HPDE6-E6E7 (cell line): ENCODE measurements around the gene CNOT6.

Experiments
- DNase-seq: peaks from one replicate; pipeline ENCODE4 v3.0.0; 2011; ENCODE audit warnings: missing footprints; ENCODE audit errors: extremely low spot score

CNOT6 gene

DNA sequence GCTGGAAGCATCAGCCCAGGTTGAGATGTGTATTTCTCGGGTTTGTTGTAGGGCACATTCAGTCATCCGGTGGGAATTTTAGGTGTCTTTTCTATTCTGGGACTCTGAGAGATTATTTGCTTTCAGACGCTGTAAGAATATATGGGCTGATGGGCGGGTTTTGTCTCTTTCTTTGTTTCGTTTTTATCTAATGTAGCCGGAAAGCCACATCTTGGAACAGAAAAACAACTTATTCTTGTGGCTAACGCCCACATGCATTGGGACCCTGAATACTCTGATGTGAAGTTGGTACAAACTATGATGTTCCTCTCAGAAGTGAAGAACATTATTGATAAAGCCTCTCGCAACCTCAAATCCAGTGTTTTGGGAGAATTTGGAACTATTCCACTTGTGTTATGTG, 74.7 kb downstream of the CNOT6 start:
- DNase-seq, result no peak

DNA sequence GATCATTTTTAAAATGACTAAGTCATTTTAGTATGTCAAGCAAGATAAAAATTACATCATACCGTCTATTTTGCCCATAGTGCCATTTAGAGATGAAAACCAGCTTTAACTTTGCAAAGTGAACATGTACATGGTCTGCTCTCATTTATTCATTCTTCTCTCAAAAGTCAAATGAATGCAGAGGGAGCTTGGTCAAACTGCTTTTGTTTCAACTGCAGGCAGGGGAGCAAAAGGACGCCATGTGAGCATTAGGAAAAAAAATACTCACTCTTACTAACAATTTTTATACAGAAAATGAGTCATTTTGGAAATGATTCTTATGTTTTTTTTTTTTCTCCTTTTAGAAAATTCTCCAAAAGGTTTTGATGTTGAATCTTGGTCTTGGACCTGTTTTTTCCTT, 81.4 kb downstream of the CNOT6 start:
- DNase-seq, result no peak

- no peak for DNase-seq
Observed at GRCh38 chr5:180580681-180581080, 86.5 kb downstream of the CNOT6 start.

- no peak for DNase-seq
Observed at GRCh38 chr5:180583738-180584137, 89.6 kb downstream of the CNOT6 start.

DNA sequence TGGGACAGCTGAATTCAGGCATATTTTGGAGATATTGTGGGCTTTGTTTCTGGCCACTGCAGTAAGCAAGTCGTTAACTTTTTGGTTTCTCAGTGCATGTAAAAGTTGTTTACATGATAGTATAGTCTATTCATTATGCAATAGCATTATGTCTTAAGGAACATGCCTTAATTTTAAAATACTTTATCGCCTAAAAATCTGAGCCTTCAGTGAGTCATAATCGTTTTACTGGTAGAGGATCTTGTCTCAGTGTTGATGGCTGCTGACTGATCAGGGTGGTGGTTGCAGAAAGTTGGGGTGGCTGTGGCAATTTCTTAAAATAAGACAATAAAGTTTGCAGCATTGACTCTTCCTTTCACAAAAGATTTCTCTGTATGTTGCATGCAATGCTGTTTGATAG, 92.0 kb downstream of the CNOT6 start:
- DNase-seq, result no peak

DNA sequence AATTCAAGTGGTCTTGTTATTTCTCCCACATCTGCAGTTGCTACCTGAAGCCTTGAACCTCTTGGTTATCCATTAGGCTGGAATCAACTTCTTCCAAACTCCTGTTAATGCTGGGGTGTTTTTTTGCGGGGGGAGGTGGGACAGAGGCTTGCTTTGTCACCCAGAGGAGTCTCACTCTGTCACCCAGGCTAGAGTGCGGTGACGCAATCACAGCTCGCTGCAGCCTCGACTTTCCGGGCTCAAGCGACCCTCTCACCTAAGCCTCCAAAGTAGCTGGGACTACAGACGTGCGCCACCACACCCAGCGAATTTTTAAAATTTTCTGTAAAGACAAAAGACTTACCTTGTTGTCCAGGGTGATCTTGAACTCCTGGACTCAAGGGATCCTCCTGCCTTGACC, 92.7 kb downstream of the CNOT6 start:
- DNase-seq, result no peak

- no peak for DNase-seq
Observed at GRCh38 chr5:180589771-180590542, 95.8 kb downstream of the CNOT6 start.

- DNase-seq, result no peak
Observed at GRCh38 chr5:180590543-180591310, 96.5 kb downstream of the CNOT6 start.

- DNase-seq, result no peak
Observed at GRCh38 chr5:180591311-180591887, 97.2 kb downstream of the CNOT6 start, which contains the start of gene SCGB3A1. TSS of gene SCGB3A1 (minus strand) at chr5:180591499. CDS start at chr5:180591462, 37 bp downstream.

DNA sequence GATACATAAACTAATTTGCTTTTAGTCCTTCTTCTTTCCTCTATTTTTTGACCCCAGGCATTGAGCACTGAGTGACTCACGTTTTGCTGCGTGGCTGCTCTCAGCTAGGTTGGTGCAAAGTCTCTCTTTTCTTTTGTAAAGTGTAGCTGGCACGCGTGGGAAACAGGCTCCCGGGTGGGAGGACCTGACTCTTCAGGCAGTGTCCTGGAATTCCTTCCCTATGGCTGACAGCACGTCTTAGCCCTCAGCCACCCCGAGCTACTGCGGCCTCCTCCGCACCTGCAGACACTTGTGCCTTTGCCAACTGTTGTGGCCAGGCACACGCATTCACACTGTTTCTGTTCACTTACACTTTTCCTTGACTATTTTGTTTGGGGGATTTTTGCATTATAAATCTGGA, 98.0 kb downstream of the CNOT6 start:
- DNase-seq, result no peak

GRCh38 chr5:180593446-180594206, 99.4 kb downstream of the CNOT6 start:
- no peak for DNase-seq

GRCh38 chr5:180594311-180595045, 100.3 kb downstream of the CNOT6 start:
- DNase-seq, result no peak

DNA sequence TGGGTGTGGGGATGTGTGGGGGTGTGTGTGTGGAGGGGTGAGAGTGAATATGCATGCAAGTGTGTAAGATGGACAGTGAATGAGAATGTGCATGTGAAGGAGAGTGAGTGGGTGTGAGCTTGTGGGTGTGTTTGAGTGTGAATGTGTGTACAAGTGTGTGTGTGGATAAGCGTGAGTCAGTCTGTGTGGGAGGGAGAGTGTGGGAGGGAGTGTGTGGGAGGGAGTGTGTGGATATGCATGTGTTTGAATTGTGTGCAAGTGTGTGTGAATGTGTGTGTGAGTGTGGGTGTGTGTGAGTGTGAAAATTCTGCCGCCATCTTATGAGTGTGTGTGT, 100.8 kb downstream of the CNOT6 start:
- DNase-seq, result no peak

- DNase-seq, result no peak
Observed at GRCh38 chr5:180595381-180596114, 101.4 kb downstream of the CNOT6 start.

DNA sequence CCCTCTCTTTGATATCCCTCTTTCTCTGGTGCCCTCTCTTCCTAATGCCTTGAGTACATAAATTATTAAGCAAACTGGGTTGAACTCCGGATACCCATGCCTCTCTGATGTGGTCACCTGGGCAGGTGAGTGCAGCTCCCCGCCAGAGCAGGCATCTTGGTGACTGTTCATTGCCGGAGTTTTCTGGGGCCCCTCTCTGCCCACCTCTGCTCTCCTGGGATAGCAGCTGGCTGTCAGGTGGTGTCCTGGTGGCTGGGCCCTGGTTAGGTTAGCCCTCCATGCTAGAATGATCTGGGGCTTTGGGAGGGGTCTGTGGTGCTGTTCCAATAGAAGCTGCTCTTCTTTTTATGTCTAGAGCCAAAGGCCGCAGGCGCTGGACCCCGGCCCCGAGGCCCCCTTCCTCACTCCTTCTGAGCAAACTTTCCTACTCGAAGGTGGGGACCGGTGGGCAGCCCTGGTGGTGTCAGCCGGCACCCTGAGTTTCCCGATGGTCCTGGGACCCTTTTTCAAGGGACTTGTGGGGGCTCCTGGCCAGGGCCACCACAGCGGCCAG, 102.0 kb downstream of the CNOT6 start:
- no peak for DNase-seq

DNA sequence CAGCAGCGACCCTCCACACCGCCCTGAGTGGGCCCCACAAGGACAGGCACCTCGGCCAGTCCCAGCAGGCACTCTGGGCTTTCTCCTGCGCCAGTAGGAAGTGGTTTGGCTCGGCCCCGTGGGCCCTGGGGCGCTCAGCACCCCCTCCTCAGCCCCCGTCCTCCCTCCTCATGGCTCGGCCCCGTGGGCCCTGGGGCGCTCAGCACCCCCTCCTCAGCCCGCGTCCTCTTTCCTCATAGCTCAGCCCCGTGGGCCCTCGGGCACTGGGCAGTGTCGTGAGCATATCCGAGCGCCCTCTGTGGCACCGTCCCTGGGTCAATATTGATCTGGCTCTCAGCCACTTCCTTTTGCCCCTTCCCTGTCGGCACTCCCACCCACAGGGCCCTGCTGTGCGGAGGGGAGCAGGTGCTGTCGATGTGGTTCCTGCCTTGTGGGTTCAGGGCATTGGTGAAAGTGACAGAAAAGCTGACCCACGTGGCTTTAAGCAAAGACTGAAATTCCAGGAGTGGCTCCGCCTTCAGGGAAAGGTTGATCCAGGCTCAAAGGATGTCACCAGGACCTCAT, 102.6 kb downstream of the CNOT6 start:
- DNase-seq, result no peak

DNA sequence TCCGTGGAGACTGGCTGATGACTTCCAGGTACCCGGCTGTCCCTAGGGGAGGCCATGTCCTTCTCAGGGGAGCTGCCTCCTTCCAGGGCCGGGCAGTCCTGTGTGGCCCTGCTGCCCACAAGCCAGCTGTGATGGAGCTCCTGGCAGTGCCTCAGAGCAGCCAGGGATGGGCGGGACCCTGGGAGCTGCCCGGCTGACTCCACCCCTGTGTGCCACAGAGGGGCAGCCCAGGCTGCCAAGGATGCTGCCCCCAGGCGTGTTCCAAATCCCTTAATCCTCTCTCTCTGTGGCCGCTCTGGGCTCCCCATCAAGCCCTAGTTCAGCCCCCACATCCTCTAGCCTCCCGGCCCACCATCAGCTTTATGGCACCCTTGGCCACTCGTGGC, 104.1 kb downstream of the CNOT6 start:
- no peak for DNase-seq

DNA sequence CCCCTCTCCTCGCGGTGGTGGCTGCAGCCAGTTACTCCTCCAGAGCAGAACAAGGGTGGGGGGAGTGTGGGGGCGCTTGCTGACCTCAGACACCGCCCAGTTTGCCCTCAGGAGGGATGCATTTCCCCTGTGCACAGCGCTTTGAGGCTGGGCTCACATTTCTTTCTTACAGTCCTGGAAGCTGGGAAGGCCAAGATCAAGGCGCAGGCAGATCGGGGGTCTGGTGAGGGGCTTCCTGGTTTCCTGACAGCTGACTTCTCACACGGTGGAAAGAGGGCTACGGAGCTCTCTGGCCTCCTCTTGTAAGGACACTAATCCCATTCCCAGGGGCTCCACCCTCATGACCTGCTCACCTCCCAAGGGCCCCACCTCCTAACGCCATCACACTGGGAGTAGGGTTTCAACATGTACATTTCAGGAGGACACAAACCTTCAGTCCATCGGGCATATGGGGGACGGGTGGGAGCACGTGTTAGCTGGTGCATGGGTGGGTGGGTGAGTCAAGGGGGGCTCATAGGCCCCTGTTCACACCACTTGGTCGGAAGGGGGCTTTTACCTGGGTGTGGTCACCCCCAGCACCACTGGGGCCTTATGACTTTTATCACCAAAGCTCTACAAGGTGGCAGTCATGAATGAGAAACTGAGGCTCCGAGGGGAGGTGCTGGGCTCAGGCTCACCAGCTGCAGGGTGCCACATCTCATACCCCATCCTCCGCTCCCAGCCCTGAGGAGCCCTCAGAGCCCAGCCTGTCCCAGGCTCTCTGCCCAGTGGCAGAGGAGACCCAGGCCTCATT, 104.8 kb downstream of the CNOT6 start:
- DNase-seq, result no peak

GRCh38 chr5:180599590-180599914, 105.4 kb downstream of the CNOT6 start:
- DNase-seq, result no peak
